MM.1S (cell line): ENCODE measurements around the gene CEP170B.

ENCODE experiments used
- DNase-seq: peaks from one replicate; pipeline ENCODE4 v3.0.0-alpha.2; 2015
- H2AFZ ChIP-seq: fragments of 300-600 bp; sonication (generic); 2 replicates; pipeline ENCODE4 v1.6.0; 2016; ENCODE audit warnings: antibody characterized with exemption, low read length
- H3F3A ChIP-seq: fragments of 300-600 bp; sonication (generic); 2 replicates; pipeline ENCODE4 v1.6.1; 2016; ENCODE audit warnings: mild to moderate bottlenecking, antibody characterized with exemption, low read length, moderate library complexity, mixed read lengths; ENCODE audit not compliant: insufficient read depth
- H3K27ac ChIP-seq: fragments of 300-600 bp; sonication (generic); 2 replicates; pipeline ENCODE4 v1.5.1; 2016; ENCODE audit warnings: mild to moderate bottlenecking, low read length
- H3K27me3 ChIP-seq: fragments of 300-600 bp; sonication (generic); replicated peaks from 2 replicates; pipeline ENCODE4 v1.6.0; 2016; ENCODE audit warnings: low read length; ENCODE audit not compliant: insufficient read depth
- H3K36me3 ChIP-seq: fragments of 300-600 bp; sonication (generic); replicated peaks from 2 replicates; pipeline ENCODE4 v1.6.1; 2016; ENCODE audit warnings: mild to moderate bottlenecking, low read length, mixed read lengths; ENCODE audit not compliant: insufficient read depth
- H3K4me1 ChIP-seq: fragments of 300-600 bp; sonication (generic); 2 replicates; pipeline ENCODE4 v1.6.1; 2016; ENCODE audit warnings: low read length, mixed read lengths
- H3K4me2 ChIP-seq: fragments of 300-600 bp; sonication (generic); 2 replicates; pipeline ENCODE4 v1.6.0; 2016; ENCODE audit warnings: low read depth, low read length
- H3K4me3 ChIP-seq: fragments of 300-600 bp; sonication (generic); 2 replicates; pipeline ENCODE4 v1.5.1; 2016; ENCODE audit warnings: low read length, mixed read lengths
- H3K79me2 ChIP-seq: fragments of 300-600 bp; sonication (generic); 2 replicates; pipeline ENCODE4 v1.6.1; 2016; ENCODE audit warnings: mixed run types, low read length, mixed read lengths
- H3K9ac ChIP-seq: fragments of 300-600 bp; sonication (generic); 2 replicates; pipeline ENCODE4 v1.6.1; 2016; ENCODE audit warnings: low read length, mixed read lengths
- H3K9me2 ChIP-seq: fragments of 300-600 bp; sonication (generic); replicated peaks from 2 replicates; pipeline ENCODE4 v1.6.1; 2016; ENCODE audit warnings: mild to moderate bottlenecking, low read length, mixed read lengths; ENCODE audit not compliant: insufficient read depth
- H3K9me3 ChIP-seq: fragments of 300-600 bp; sonication (generic); replicated peaks from 2 replicates; pipeline ENCODE4 v1.6.1; 2016; ENCODE audit warnings: mild to moderate bottlenecking, low read length, mixed read lengths; ENCODE audit not compliant: insufficient read depth
- H4K20me1 ChIP-seq: fragments of 300-600 bp; sonication (generic); 2 replicates; pipeline ENCODE4 v1.6.1; 2016; ENCODE audit warnings: mild to moderate bottlenecking, low read length, moderate library complexity, mixed read lengths; ENCODE audit not compliant: insufficient read depth
- CTCF ChIP-seq: fragments of 300-600 bp; sonication (generic); IDR thresholded peaks from 2 replicates; pipeline ENCODE4 v1.5.1; 2016; ENCODE audit warnings: antibody characterized with exemption, low read length, mixed read lengths
- EZH2 ChIP-seq: fragments of 300-600 bp; sonication (generic); optimal IDR thresholded peaks from 2 replicates; pipeline ENCODE3; 2017; ENCODE audit warnings: low read depth, mild to moderate bottlenecking, antibody characterized with exemption, low read length, mixed read lengths
- EZH2phosphoT487 ChIP-seq: fragments of 300-600 bp; sonication (generic); IDR thresholded peaks from 2 replicates; pipeline ENCODE4 v1.6.1; 2018; ENCODE audit warnings: antibody characterized with exemption, low read length

CEP170B gene

DNA sequence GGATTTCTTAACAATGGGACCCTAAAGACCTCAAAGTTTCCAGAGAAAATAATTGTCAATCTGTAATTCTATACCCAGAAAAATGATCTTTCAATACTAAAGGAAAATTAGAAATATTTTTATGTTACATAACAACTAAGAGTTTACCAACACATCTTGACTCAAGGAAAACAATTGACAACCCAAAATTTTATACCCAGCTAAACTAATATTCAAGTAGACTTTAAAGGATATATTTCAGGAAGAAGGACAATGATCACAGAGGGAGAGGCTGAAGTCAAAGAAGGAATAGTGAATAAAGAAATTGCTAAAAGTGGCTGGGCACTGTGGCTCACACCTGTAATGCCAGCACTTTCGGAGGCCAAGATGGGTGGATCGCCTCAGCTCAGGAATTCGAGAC is 47.0 kb downstream of the CEP170B start:
- Histone ChIP-seq H3K36me3 (no peaks in the 10 kb centered on the region), H4K20me1 (no peaks in the 10 kb centered on the region), H2AFZ (no peak overlapping the region), H3K27ac (no peak overlapping the region), H3K27me3 (peaks cover 13% of the 10 kb centered on the region), H3K79me2 (no peaks in the 10 kb centered on the region), H3K9me3 (no peaks in the 10 kb centered on the region), H3F3A (no peaks in the 10 kb centered on the region; the same call in 1 of the 2 replicates), H3K9ac (no peak overlapping the region), H3K4me1 (peaks cover 4% of the 10 kb centered on the region; the same call in 1 of the 2 replicates), H3K4me3 (no peak overlapping the region), H3K4me2 (no peak overlapping the region), H3K9me2 (no peaks in the 10 kb centered on the region)
- no peak for TF ChIP-seq EZH2phosphoT487
- TF ChIP-seq EZH2, result no peak
- TF ChIP-seq CTCF, result no peak
- DNase-seq, result no peak

DNA sequence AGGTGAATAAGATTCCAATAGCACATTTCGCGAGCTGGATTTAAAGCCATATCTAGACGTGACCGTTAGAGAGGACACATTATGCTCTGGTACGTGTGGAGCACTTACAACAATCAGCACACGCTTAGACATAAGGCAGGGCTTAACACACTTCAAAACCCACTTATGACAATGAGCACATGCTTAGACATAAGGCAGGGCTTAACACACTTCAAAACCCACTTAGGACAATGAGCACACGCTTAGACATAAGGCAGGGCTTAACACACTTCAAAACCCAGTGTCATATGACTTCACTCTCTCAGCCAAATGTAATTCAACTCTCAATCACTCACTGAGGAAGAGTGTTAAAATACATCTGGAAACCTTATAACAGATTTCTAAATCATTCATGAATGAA is 48.4 kb downstream of the CEP170B start:
- TF ChIP-seq EZH2phosphoT487 (no peak), EZH2 (no peak), CTCF (no peak)
- H3F3A ChIP-seq, result no peaks in the 10 kb centered on the region; the same call in 1 of the 2 replicates
- no peaks in the 10 kb centered on the region for H3K9me3 ChIP-seq
- H3K4me3 ChIP-seq, result no peak overlapping the region
- no peak overlapping the region for H3K4me2 ChIP-seq
- H3K9me2 ChIP-seq, result no peaks in the 10 kb centered on the region
- H3K79me2 ChIP-seq, result no peaks in the 10 kb centered on the region
- H3K27ac ChIP-seq, result no peak overlapping the region
- H3K4me1 ChIP-seq, result peaks cover 4% of the 10 kb centered on the region; the same call in 1 of the 2 replicates
- H4K20me1 ChIP-seq, result no peaks in the 10 kb centered on the region
- no peak overlapping the region for H3K9ac ChIP-seq
- no peak overlapping the region for H2AFZ ChIP-seq
- DNase-seq, result no peak
- peaks cover 3% of the 10 kb centered on the region; the same call in 1 of the 2 replicates for H3K27me3 ChIP-seq
- no peaks in the 10 kb centered on the region for H3K36me3 ChIP-seq

GRCh38 chr14:104917116-104917515 is 52.0 kb downstream of the CEP170B start:
- no peak overlapping the region for H3K9ac ChIP-seq
- TF ChIP-seq CTCF (no peak), EZH2phosphoT487 (no peak)
- no peak for DNase-seq
- no peak overlapping the region for H3K4me3 ChIP-seq
- H3K79me2 ChIP-seq, result no peaks in the 10 kb centered on the region
- no peak overlapping the region for H2AFZ ChIP-seq
- no peaks in the 10 kb centered on the region for H3K4me1 ChIP-seq
- no peak overlapping the region for H3K27ac ChIP-seq
- H3K9me3 ChIP-seq, result no peaks in the 10 kb centered on the region
- H3K36me3 ChIP-seq, result no peaks in the 10 kb centered on the region
- no peaks in the 10 kb centered on the region for H3K9me2 ChIP-seq
- no peak overlapping the region for H3K4me2 ChIP-seq
- H3K27me3 ChIP-seq, result peaks cover 3% of the 10 kb centered on the region; the same call in 1 of the 2 replicates
- no peaks in the 10 kb centered on the region for H4K20me1 ChIP-seq
- H3F3A ChIP-seq, result no peaks in the 10 kb centered on the region
